ENCODE results near the gene FAM170B. TPM values are rescaled to one million over a fixed set of nuclear protein-coding genes. Genes with fewer than 3 reads are reported as not detected.
A peak's percentile ranks its signal among the peaks of the same experiment; 100 is the strongest.

Gene FAM170B
- polyA plus RNA-seq, 1 of the 3 experiments (the other 2 are of a cell fraction): not detected

DNA sequence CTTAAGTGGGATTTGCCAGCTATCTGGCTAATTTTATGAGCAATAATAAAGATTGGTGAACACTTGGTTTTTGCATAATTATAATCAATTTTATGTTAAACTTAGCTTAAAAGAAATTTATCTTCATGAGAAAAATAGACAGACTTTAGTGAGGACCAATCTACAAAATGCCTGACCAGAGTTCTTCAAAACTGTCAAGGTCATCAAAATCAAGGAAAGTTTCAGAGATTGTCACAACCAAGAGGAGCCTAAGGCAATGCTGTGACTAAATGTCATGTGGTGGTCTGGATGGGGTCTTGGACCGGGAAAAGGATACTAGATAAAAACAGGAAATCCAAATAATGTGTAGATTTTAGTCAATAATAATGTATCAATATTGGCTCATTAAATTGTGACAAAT lies 17.7 kb upstream of the FAM170B start:
- no peak overlapping the region for H3K4me3 ChIP-seq (ENCODE audit: low read depth in 2 of 2, low read length in 1 of 2)
- H3K27ac ChIP-seq (ENCODE audit: low read depth in 2 of 2, low read length in 1 of 2): peak overlapping the region in 1 of 2 experiments; percentile 99; a peak in 2 of 4 replicates
- H3K4me1 ChIP-seq (ENCODE audit: control insufficient read depth in 1 of 2, insufficient read depth in 2 of 2, low read depth in 1 of 2, low read length in 1 of 2): peaks cover 0 to 38% of the 10 kb centered on the region in 2 experiments; a peak in 2 of 4 replicates
- no peaks in the 10 kb centered on the region for H3K9me2 ChIP-seq
- ChIA-PET POLR2A (interaction anchor here (0.6 kb wide), 2 partner anchors 31 to 62 kb away, joined by 3 to 4 read pairs; no protein-coding TSS in a partner anchor), CTCF (interaction anchor here (0.9 to 2.0 kb wide), 8 partner anchors 8 to 495 kb away, joined by 3 to 7 read pairs (median 4); partner anchors contain the start of gene VSTM4)
- H3K9me3 ChIP-seq: no peaks in the 10 kb centered on the region
- no peaks in the 10 kb centered on the region for H3K27me3 ChIP-seq (ENCODE audit: insufficient read depth)
- no peaks in the 10 kb centered on the region for H4K20me1 ChIP-seq (ENCODE audit: insufficient read depth)
- H3K79me2 ChIP-seq (ENCODE audit: insufficient read depth): no peaks in the 10 kb centered on the region
- H2AFZ ChIP-seq (ENCODE audit: low read depth): no peak overlapping the region
- 0% methylated on average over 1 of the region's 1 CpG for WGBS (ENCODE audit: low lambda C conversion rate)
- TF ChIP-seq MXI1 (IDR thresholded peaks at IDR 0.05; ENCODE audit: low read depth, low read length) (0 out of 2 replicates have a peak, but pooled peaks have one; percentile 7), RFX5 (IDR thresholded peaks at IDR 0.05; ENCODE audit: low read length) (no peak)
- H3F3A ChIP-seq (replicated peaks; ENCODE audit: insufficient read depth): no peaks in the 10 kb centered on the region
- no peak overlapping the region for H3K4me2 ChIP-seq
- no peak overlapping the region for H3K9ac ChIP-seq
- no peaks in the 10 kb centered on the region for H3K36me3 ChIP-seq (replicated peaks in 1 of 2; ENCODE audit: control insufficient read depth in 1 of 2, insufficient read depth in 2 of 2, low read length in 1 of 2)
- DNase-seq: no peak

- H3K27ac ChIP-seq (ENCODE audit: low read depth in 2 of 2, low read length in 1 of 2): peak overlapping the region in 1 of 2 experiments; percentile 99; a peak in 2 of 4 replicates
- no peak overlapping the region for H3K9ac ChIP-seq
- ChIA-PET POLR2A (interaction anchor here (0.6 kb wide), 2 partner anchors 31 to 62 kb away, joined by 3 to 4 read pairs; no protein-coding TSS in a partner anchor), CTCF (interaction anchor here (0.9 to 2.0 kb wide), 7 partner anchors 8 to 495 kb away, joined by 3 to 7 read pairs (median 3); partner anchors contain the start of gene VSTM4)
- no peaks in the 10 kb centered on the region for H3K27me3 ChIP-seq (ENCODE audit: insufficient read depth)
- DNase-seq: peak; percentile 72
- H4K20me1 ChIP-seq (ENCODE audit: insufficient read depth): no peaks in the 10 kb centered on the region
- no peaks in the 10 kb centered on the region for H3K79me2 ChIP-seq (ENCODE audit: insufficient read depth)
- no peaks in the 10 kb centered on the region for H3F3A ChIP-seq (replicated peaks; ENCODE audit: insufficient read depth)
- 0% methylated on average over 2 of the region's 2 CpGs for WGBS (ENCODE audit: low lambda C conversion rate)
- H3K9me2 ChIP-seq: no peaks in the 10 kb centered on the region
- H3K4me2 ChIP-seq: no peak overlapping the region
- no peaks in the 10 kb centered on the region for H3K9me3 ChIP-seq
- no peak overlapping the region for H2AFZ ChIP-seq (ENCODE audit: low read depth)
- H3K4me1 ChIP-seq (ENCODE audit: control insufficient read depth in 1 of 2, insufficient read depth in 2 of 2, low read depth in 1 of 2, low read length in 1 of 2): peaks cover 0 to 38% of the 10 kb centered on the region in 2 experiments; a peak in 2 of 4 replicates
- H3K4me3 ChIP-seq (ENCODE audit: low read depth in 2 of 2, low read length in 1 of 2): no peak overlapping the region
- no peaks in the 10 kb centered on the region for H3K36me3 ChIP-seq (replicated peaks in 1 of 2; ENCODE audit: control insufficient read depth in 1 of 2, insufficient read depth in 2 of 2, low read length in 1 of 2)
- no peak for TF ChIP-seq JUND (IDR thresholded peaks at IDR 0.05)
- TF ChIP-seq CHD2 (IDR thresholded peaks at IDR 0.05; ENCODE audit: low read length, partially characterized antibody): peak; percentile 62
- no peak for TF ChIP-seq FOSL2 (IDR thresholded peaks at IDR 0.05; ENCODE audit: borderline replicate concordance, low read depth)
- no peak for TF ChIP-seq POLR2AphosphoS5 (IDR thresholded peaks at IDR 0.05; ENCODE audit: low read depth, low read length)
- no peak for TF ChIP-seq NFIC (IDR thresholded peaks at IDR 0.05; ENCODE audit: borderline replicate concordance)
- TF ChIP-seq, protein P1, sequence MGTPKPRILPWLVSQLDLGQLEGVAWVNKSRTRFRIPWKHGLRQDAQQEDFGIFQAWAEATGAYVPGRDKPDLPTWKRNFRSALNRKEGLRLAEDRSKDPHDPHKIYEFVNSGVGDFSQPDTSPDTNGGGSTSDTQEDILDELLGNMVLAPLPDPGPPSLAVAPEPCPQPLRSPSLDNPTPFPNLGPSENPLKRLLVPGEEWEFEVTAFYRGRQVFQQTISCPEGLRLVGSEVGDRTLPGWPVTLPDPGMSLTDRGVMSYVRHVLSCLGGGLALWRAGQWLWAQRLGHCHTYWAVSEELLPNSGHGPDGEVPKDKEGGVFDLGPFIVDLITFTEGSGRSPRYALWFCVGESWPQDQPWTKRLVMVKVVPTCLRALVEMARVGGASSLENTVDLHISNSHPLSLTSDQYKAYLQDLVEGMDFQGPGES (IDR thresholded peaks at IDR 0.05; ENCODE audit: low read depth, low read length): no peak
- no peak for TF ChIP-seq GABPA (IDR thresholded peaks at IDR 0.05; ENCODE audit: low read depth)
- TF ChIP-seq RAD21 (IDR thresholded peaks at IDR 0.05; ENCODE audit: low read length): peak; percentile 35; the same call in 1 of the 2 replicates
- no peak for TF ChIP-seq TAF1 (IDR thresholded peaks at IDR 0.05; ENCODE audit: borderline replicate concordance, low read depth, low read length)
- TF ChIP-seq EP300 (IDR thresholded peaks at IDR 0.05; ENCODE audit: borderline replicate concordance in 1 of 2, low read depth in 1 of 2, low read length in 1 of 2): peak in 1 of 2 experiments; percentile 92; a peak in 2 of 4 replicates
- no peak for TF ChIP-seq EZH2phosphoT487 (IDR thresholded peaks at IDR 0.05; ENCODE audit: borderline replicate concordance, low read depth)
- peak; percentile 34; the same call in 1 of the 2 replicates for TF ChIP-seq MXI1 (IDR thresholded peaks at IDR 0.05; ENCODE audit: low read depth, low read length)
- TF ChIP-seq NRF1 (IDR thresholded peaks at IDR 0.05; ENCODE audit: low read depth, low read length): no peak
- no peak for TF ChIP-seq ELF1 (IDR thresholded peaks at IDR 0.05)
- TF ChIP-seq, protein P2, sequence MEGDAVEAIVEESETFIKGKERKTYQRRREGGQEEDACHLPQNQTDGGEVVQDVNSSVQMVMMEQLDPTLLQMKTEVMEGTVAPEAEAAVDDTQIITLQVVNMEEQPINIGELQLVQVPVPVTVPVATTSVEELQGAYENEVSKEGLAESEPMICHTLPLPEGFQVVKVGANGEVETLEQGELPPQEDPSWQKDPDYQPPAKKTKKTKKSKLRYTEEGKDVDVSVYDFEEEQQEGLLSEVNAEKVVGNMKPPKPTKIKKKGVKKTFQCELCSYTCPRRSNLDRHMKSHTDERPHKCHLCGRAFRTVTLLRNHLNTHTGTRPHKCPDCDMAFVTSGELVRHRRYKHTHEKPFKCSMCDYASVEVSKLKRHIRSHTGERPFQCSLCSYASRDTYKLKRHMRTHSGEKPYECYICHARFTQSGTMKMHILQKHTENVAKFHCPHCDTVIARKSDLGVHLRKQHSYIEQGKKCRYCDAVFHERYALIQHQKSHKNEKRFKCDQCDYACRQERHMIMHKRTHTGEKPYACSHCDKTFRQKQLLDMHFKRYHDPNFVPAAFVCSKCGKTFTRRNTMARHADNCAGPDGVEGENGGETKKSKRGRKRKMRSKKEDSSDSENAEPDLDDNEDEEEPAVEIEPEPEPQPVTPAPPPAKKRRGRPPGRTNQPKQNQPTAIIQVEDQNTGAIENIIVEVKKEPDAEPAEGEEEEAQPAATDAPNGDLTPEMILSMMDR (IDR thresholded peaks at IDR 0.05): no peak
- TF ChIP-seq MEF2A (IDR thresholded peaks at IDR 0.05; ENCODE audit: borderline replicate concordance, low read depth): no peak
- TF ChIP-seq GATA2 (CRISPR knock-in tag; IDR thresholded peaks at IDR 0.05): peak; percentile 90
- TF ChIP-seq RXRA (IDR thresholded peaks at IDR 0.05; ENCODE audit: borderline replicate concordance, low read depth): no peak
- TF ChIP-seq, protein P3, sequence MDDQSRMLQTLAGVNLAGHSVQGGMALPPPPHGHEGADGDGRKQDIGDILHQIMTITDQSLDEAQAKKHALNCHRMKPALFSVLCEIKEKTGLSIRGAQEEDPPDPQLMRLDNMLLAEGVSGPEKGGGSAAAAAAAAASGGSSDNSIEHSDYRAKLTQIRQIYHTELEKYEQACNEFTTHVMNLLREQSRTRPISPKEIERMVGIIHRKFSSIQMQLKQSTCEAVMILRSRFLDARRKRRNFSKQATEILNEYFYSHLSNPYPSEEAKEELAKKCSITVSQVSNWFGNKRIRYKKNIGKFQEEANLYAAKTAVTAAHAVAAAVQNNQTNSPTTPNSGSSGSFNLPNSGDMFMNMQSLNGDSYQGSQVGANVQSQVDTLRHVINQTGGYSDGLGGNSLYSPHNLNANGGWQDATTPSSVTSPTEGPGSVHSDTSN (IDR thresholded peaks at IDR 0.05): no peak
- TF ChIP-seq, protein P4, sequence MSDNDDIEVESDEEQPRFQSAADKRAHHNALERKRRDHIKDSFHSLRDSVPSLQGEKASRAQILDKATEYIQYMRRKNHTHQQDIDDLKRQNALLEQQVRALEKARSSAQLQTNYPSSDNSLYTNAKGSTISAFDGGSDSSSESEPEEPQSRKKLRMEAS (IDR thresholded peaks at IDR 0.05; ENCODE audit: low read depth): no peak
- TF ChIP-seq FOXJ3 (CRISPR knock-in tag; IDR thresholded peaks at IDR 0.05): peak; percentile 75
Observed at GRCh38 chr10:49151025-49151445, 17.2 kb upstream of the FAM170B start.

Measured in SK-N-SH (cell line).